Stimulated activated CD4-positive, alpha-beta T cell treated with anti-CD3 and anti-CD28 coated beads, Interleukin-4, amount 100 ng/mL, for 1 hour (primary cell): ENCODE results near the gene ZNF155.

ENCODE experiments used
- DNase-seq: peaks from one replicate; pipeline ENCODE4 v3.0.0-alpha.2; 2020

The ZNF155 gene

GRCh38 chr19:44005973-44006372 is 22.0 kb downstream of the ZNF155 start:
- no peak for DNase-seq

DNA sequence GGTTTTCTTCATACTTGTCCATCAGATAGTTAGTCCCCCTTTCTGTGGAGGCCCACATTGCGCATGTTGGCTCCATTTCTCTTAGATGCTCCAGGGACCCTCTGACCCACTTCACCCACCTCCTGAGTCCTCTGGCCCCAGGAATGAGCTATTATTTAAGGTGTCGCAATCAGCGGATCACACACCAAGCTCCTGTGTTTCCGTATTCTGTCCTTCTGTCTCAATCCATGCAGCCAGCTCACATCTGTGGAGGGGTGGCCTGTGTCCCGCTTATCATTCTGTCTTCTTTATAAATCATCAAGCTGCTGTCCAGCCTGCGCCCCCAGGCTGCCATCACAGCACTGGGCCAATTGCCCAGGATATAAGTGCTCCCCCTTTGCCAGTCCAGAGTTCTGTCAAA is 23.5 kb downstream of the ZNF155 start:
- no peak for DNase-seq

DNA sequence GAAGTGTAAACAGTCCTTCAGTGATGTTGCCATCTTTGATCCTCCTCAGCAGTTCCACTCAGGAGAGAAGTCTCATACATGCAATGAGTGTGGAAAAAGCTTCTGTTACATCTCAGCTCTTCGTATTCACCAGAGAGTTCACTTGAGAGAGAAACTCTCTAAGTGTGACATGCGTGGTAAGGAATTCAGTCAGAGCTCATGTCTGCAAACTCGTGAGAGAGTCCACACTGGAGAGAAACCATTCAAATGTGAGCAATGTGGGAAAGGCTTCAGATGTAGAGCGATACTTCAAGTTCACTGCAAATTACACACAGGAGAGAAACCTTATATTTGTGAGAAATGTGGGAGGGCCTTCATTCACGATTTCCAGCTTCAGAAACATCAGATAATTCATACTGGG is 26.5 kb downstream of the ZNF155 start:
- no peak for DNase-seq

DNA sequence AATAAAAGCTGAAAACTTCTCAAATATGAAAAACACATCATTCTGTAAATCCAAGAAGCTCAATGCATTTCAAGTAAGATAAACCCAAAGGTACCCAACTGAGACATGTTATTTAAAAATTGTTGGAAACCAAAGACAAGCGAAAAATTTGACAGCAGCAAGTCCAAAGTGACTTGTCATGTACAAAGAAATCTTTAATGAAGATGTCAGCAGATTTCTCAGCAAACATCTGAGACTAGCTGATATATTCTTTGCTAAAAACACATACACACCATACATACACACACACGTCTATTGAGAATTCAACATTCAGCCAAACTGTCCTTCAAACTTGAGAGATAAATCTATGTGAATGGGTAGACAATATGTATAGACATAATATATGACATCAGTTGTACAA is 35.5 kb downstream of the ZNF155 start:
- DNase-seq: no peak

DNA sequence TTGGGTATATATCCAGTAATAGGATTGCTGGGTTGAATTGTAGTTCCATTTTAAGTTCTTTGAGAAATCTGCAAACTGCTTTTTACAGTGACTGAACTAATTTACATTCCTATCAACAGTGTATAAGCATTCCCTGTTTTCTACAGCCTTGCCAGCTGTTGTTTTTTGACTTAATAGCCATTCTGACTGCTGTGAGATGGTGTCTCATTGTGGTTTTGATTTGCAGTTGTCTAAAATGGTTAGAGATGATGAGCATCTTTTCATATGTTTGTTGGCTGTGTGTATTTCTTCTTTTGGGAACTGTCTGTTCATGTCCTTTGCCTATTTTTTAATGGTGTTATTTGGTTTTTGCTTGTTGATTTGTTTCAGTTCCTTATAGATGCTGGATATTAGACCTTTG is 37.2 kb downstream of the ZNF155 start:
- DNase-seq: no peak

DNA sequence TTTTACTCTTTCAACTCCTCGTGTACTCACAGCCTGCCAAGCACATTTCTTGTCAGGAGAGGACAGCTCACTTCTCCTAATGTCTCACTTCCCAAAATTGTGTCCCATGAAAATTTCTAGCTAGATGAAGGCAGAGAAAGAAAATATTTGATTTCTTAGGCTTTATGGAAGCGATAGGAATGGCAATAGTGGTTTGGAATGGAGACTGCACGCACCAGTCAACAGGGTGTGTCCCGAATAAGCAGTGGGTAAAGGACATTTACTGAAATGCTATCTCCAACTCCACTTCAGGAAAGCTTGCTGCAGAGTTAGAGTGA is 40.9 kb downstream of the ZNF155 start:
- no peak for DNase-seq

DNA sequence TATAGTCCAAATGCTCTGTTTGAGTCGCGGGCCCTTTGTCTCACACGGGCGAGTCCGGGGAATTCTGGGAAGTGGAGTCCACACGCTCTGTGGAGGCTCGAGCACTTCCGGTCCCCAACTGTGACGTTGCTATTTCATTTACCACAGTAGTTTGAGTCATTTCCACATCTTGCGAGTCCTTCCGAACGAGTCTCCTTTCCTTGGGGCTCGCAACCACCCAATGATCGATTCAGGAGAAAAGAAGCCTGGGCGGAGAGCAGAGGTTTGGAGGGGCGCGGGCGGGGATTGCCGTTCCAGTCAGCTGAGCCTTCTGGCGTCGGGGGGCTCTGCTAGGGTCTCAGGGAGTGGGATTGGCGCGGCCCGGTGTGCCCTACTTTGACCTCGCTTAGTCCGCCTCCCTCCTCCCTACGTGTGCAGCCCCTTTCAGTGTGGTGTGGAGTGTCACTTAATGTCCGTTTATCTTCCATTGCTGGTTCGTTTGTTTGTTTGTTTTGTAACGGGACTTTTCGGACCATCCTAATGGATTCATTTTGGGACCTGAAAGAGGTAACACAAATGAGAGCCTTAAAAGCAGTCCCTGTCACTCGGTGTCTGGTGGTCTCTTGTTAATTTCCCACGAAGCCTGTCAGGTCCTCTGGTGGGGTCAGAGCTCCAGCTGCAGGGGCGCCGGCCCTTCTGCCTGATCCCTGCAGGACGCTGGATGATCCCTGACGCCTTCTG is 41.4 kb downstream of the ZNF155 start, which contains the start of gene ZNF222:
Gene ZNF222 (plus strand): TSS at position 163 of the 720 bp plus-strand sequence. CDS start 58 bp downstream, at position 221.
- peak; percentile 70 for DNase-seq

DNA sequence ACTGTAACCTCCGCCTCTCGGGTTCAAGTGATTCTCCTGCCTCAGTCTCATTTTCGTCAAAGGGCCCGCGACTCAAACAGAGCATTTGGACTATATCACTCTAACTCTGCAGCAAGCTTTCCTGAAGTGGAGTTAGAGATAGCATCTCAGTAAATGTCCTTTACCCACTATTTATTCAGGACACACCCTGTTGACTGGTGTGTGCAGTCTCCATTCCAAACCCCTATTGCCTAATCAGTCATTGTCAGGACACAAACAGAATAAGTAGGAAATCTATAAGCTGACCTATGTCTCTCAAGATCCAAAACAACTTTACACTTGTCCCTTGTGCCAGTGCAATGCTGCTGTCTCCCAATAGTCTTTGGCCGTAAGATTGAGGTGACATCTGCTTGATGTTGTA is 42.6 kb downstream of the ZNF155 start:
- no peak for DNase-seq

DNA sequence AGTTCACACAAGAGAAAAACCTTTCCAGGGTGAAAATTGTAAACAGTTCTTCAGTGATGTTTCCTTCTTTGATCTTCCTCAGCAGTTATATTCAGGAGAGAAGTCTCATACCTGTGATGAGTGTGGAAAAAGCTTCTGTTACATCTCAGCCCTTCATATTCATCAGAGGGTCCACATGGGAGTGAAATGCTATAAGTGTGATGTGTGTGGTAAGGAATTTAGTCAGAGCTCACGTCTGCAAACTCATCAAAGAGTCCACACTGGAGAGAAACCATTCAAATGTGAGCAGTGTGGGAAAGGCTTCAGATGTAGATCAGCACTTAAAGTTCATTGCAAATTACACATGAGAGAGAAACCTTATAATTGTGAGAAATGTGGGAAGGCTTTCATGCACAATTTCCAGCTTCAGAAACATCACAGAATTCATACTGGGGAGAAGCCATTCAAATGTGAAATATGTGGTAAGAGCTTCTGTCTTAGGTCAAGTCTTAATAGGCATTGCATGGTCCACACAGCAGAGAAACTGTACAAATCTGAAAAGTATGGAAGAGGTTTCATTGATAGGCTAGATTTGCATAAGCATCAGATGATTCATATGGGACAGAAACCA is 48.1 kb downstream of the ZNF155 start:
- DNase-seq: no peak

- no peak for DNase-seq
Observed at GRCh38 chr19:44042147-44042546, 58.2 kb downstream of the ZNF155 start.
